GM23338 (cell line): Measurements from ENCODE around the gene TRPM2. TPM values are rescaled to one million over a fixed set of nuclear protein-coding genes. Genes with fewer than 3 reads are reported as not detected.

ENCODE experiments used
- ATAC-seq: fragments of 200-7000 bp; cut with Tn5 transposase; 3 replicates; pipeline ENCODE4 v1.9.1; 2020
- DNase-seq: peaks from one replicate; pipeline ENCODE4 v3.0.0-alpha.2; 2015; ENCODE audit warnings: low spot score
- H2AFZ ChIP-seq: fragments of 200-600 bp; sonication (generic); 2 replicates; pipeline ENCODE4 v1.8.0; 2016; ENCODE audit warnings: antibody characterized with exemption, mild to moderate bottlenecking, moderate library complexity
- H3F3A ChIP-seq: fragments of 200-600 bp; sonication (generic); replicated peaks from 2 replicates; pipeline ENCODE4 v1.8.0; 2017; ENCODE audit warnings: antibody characterized with exemption, mixed run types, low read depth
- H3K27ac ChIP-seq: fragments of 200-600 bp; sonication (generic); 2 replicates; pipeline ENCODE4 v1.6.1; 2016; ENCODE audit warnings: low read depth
- H3K27me3 ChIP-seq: fragments of 200-600 bp; sonication (generic); 2 replicates; pipeline ENCODE4 v1.8.0; 2016; ENCODE audit warnings: mild to moderate bottlenecking, mixed run types, moderate library complexity; ENCODE audit not compliant: insufficient read depth
- H3K36me3 ChIP-seq: fragments of 200-600 bp; sonication (generic); 2 replicates; pipeline ENCODE4 v1.8.0; 2016; ENCODE audit warnings: mild to moderate bottlenecking; ENCODE audit not compliant: insufficient read depth
- H3K4me1 ChIP-seq: fragments of 200-600 bp; sonication (generic); 2 replicates; pipeline ENCODE4 v1.8.0; 2016; ENCODE audit warnings: mild to moderate bottlenecking, moderate library complexity; ENCODE audit not compliant: insufficient read depth
- H3K4me2 ChIP-seq: fragments of 200-600 bp; sonication (generic); 2 replicates; pipeline ENCODE4 v1.7.1; 2017; ENCODE audit warnings: mixed run types
- H3K4me3 ChIP-seq: fragments of 200-600 bp; sonication (generic); 2 replicates; pipeline ENCODE4 v1.6.1; 2016; ENCODE audit warnings: mixed run types
- H3K79me2 ChIP-seq: fragments of 200-600 bp; sonication (generic); replicated peaks from 2 replicates; pipeline ENCODE4 v1.8.0; 2017; ENCODE audit warnings: mild to moderate bottlenecking; ENCODE audit not compliant: insufficient read depth
- H3K9me2 ChIP-seq: fragments of 200-600 bp; sonication (generic); 2 replicates; pipeline ENCODE4 v1.8.0; 2017; ENCODE audit not compliant: insufficient read depth
- H4K20me1 ChIP-seq: fragments of 200-600 bp; sonication (generic); replicated peaks from 2 replicates; pipeline ENCODE4 v1.8.0; 2017; ENCODE audit warnings: mild to moderate bottlenecking; ENCODE audit not compliant: insufficient read depth
- H3K27ac Mint-ChIP-seq: 2 replicates; pipeline ENCODE4 v1.8.0; 2020; ENCODE audit warnings: inconsistent platforms, mild to moderate bottlenecking, moderate library complexity, mixed read lengths
- H3K27me3 Mint-ChIP-seq: 3 replicates; pipeline ENCODE4 v1.8.0; 2022; ENCODE audit warnings: low read depth, mild to moderate bottlenecking, moderate library complexity, mixed read lengths, inconsistent platforms; ENCODE audit not compliant: insufficient read depth, poor library complexity
- H3K36me3 Mint-ChIP-seq: 3 replicates; pipeline ENCODE4 v1.8.0; 2021; ENCODE audit warnings: low read depth, mild to moderate bottlenecking, inconsistent platforms, moderate library complexity, mixed read lengths
- H3K4me1 Mint-ChIP-seq: 3 replicates; pipeline ENCODE4 v1.8.0; 2020; ENCODE audit warnings: mild to moderate bottlenecking, inconsistent platforms, mixed read lengths
- H3K4me3 Mint-ChIP-seq: 3 replicates; pipeline ENCODE4 v1.8.0; 2021; ENCODE audit warnings: moderate library complexity, mild to moderate bottlenecking, inconsistent platforms, mixed read lengths
- H3K9me3 Mint-ChIP-seq: 3 replicates; pipeline ENCODE4 v1.8.0; 2020; ENCODE audit warnings: moderate library complexity, mild to moderate bottlenecking, inconsistent platforms, mixed read lengths
- CREB1 ChIP-seq: fragments of 250-450 bp; sonication (Bioruptor Pico); IDR thresholded peaks from 2 replicates; pipeline ENCODE4 v1.5.0; 2020; ENCODE audit warnings: low read depth, mild to moderate bottlenecking, moderate library complexity
- EZH2 ChIP-seq: fragments of 200-600 bp; sonication (generic); IDR thresholded peaks from one replicate; pipeline ENCODE4 v1.8.0; 2017; ENCODE audit warnings: antibody characterized with exemption, mild to moderate bottlenecking, low read depth; ENCODE audit not compliant: unreplicated experiment
- EZH2phosphoT487 ChIP-seq: fragments of 200-600 bp; sonication (generic); IDR thresholded peaks from one replicate; pipeline ENCODE4 v1.8.1; 2018; ENCODE audit warnings: antibody characterized with exemption; ENCODE audit not compliant: unreplicated experiment
- JUNB ChIP-seq: IDR thresholded peaks from one replicate; pipeline ENCODE4 v1.6.1; 2016; ENCODE audit warnings: antibody characterized with exemption; ENCODE audit not compliant: unreplicated experiment
- NANOG ChIP-seq: IDR thresholded peaks from 2 replicates; pipeline ENCODE4 v1.6.1; 2016; ENCODE audit warnings: antibody characterized with exemption, borderline replicate concordance
- POLR2AphosphoS5 ChIP-seq: IDR thresholded peaks from 2 replicates; pipeline ENCODE4 v1.6.1; 2016; ENCODE audit warnings: antibody characterized with exemption, low read depth
- STAT1 ChIP-seq: IDR thresholded peaks from one replicate; pipeline ENCODE4 v1.6.1; 2016; ENCODE audit warnings: antibody characterized with exemption; ENCODE audit not compliant: unreplicated experiment
- ZNF114 ChIP-seq: fragments of 250-450 bp; sonication (Bioruptor Pico); IDR thresholded peaks from 2 replicates; pipeline ENCODE4 v1.5.0; 2020; ENCODE audit warnings: mild to moderate bottlenecking, moderate library complexity
- ZNF331 ChIP-seq: fragments of 250-450 bp; sonication (Bioruptor Pico); IDR thresholded peaks from 2 replicates; pipeline ENCODE4 v1.5.0; 2020; ENCODE audit warnings: low read depth, mild to moderate bottlenecking, moderate library complexity
- polyA plus RNA-seq: library from polyadenylated mRNA; unstranded; fragments of >200 nt; fragmentation: Nextera tagmentation; extraction: Ambion mirVana; gene quantifications from 2 replicates; pipeline ENCODE4 v1.2.1, GENCODE V29; 2016
- total RNA-seq: library from RNA; depleted of rRNA; stranded (reverse); fragments of >200 nt; shearing (Covaris generic); gene quantifications from 2 replicates; pipeline ENCODE4 v1.2.3, GENCODE V29; 2014
- TF ChIP-seq, protein P1 (sequence below), 2 experiments: fragments of 200-600 bp in 1 of 2; sonication (generic) in 1 of 2; conservative IDR thresholded peaks; 2 replicates each; pipeline versions ENCODE4 v1.5.1 to v1.6.1; 2016 to 2017; ENCODE audit warnings: antibody characterized with exemption in 2 of 2, low read depth in 2 of 2, mild to moderate bottlenecking in 2 of 2, moderate library complexity in 1 of 2
- TF ChIP-seq, protein P2 (sequence below): IDR thresholded peaks from one replicate; pipeline ENCODE4 v1.6.1; 2018; ENCODE audit warnings: antibody characterized with exemption; ENCODE audit not compliant: unreplicated experiment
- TF ChIP-seq, protein P3 (sequence below): IDR thresholded peaks from 2 replicates; pipeline ENCODE4 v1.6.1; 2016; ENCODE audit warnings: antibody characterized with exemption
- TF ChIP-seq, protein P4 (sequence below): fragments of 250-450 bp; sonication (Bioruptor Pico); IDR thresholded peaks from 2 replicates; pipeline ENCODE4 v1.5.0; 2020; ENCODE audit warnings: mild to moderate bottlenecking, moderate library complexity

The TRPM2 gene
- total and polyA plus RNA-seq, 2 experiments from 2014 or later, result 0.53 to 0.83 TPM

DNA sequence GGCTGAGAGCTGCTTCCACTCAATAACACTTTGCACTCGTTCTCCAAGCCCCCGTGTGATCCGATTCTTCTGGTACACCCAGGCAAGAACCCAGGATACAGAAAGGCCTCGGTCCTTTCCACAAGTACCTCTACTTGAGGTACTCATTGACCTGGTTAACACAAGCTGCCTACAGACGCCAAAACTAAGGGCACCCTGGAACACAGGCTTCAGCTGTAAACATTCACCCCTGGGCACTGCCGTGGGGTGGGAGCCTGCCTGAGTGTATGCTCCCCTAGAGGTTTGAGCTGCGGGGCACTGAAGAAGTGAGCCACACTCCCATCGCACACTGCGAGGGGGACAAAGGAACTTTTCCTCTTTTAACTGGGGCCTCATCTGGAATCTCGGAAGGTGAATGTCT, 132.4 kb downstream of the TRPM2 start:
- Mint-ChIP-seq H3K4me1 (peaks cover 14% of the 10 kb centered on the region), H3K27me3 (peaks cover 4% of the 10 kb centered on the region), H3K36me3 (peaks cover 13% of the 10 kb centered on the region; the same call in 2 of the 3 replicates), H3K9me3 (peaks cover 13% of the 10 kb centered on the region; the same call in 2 of the 3 replicates), H3K4me3 (peak overlapping the region; percentile 72), H3K27ac (no peak overlapping the region)
- Histone ChIP-seq H3K36me3 (no peaks in the 10 kb centered on the region), H3K4me3 (peak overlapping the region; percentile 69), H3K4me1 (peaks cover 6% of the 10 kb centered on the region; the same call in 1 of the 2 replicates), H3K9me2 (no peaks in the 10 kb centered on the region), H2AFZ (peak overlapping the region; percentile 80; the same call in 1 of the 2 replicates), H3K4me2 (peak overlapping the region; percentile 84), H3K27ac (no peak overlapping the region), H3K27me3 (no peaks in the 10 kb centered on the region), H4K20me1 (no peaks in the 10 kb centered on the region; the same call in 1 of the 2 replicates), H3K79me2 (peaks cover 24% of the 10 kb centered on the region), H3F3A (no peaks in the 10 kb centered on the region)
- DNase-seq (no peak), ATAC-seq (peak; percentile 11; the same call in 2 of the 3 replicates)
- TF ChIP-seq, protein P1, sequence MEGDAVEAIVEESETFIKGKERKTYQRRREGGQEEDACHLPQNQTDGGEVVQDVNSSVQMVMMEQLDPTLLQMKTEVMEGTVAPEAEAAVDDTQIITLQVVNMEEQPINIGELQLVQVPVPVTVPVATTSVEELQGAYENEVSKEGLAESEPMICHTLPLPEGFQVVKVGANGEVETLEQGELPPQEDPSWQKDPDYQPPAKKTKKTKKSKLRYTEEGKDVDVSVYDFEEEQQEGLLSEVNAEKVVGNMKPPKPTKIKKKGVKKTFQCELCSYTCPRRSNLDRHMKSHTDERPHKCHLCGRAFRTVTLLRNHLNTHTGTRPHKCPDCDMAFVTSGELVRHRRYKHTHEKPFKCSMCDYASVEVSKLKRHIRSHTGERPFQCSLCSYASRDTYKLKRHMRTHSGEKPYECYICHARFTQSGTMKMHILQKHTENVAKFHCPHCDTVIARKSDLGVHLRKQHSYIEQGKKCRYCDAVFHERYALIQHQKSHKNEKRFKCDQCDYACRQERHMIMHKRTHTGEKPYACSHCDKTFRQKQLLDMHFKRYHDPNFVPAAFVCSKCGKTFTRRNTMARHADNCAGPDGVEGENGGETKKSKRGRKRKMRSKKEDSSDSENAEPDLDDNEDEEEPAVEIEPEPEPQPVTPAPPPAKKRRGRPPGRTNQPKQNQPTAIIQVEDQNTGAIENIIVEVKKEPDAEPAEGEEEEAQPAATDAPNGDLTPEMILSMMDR (conservative IDR thresholded peaks at IDR 0.05; ENCODE audit: low read depth in 2 of 2), result no peak
- TF ChIP-seq, protein P2, sequence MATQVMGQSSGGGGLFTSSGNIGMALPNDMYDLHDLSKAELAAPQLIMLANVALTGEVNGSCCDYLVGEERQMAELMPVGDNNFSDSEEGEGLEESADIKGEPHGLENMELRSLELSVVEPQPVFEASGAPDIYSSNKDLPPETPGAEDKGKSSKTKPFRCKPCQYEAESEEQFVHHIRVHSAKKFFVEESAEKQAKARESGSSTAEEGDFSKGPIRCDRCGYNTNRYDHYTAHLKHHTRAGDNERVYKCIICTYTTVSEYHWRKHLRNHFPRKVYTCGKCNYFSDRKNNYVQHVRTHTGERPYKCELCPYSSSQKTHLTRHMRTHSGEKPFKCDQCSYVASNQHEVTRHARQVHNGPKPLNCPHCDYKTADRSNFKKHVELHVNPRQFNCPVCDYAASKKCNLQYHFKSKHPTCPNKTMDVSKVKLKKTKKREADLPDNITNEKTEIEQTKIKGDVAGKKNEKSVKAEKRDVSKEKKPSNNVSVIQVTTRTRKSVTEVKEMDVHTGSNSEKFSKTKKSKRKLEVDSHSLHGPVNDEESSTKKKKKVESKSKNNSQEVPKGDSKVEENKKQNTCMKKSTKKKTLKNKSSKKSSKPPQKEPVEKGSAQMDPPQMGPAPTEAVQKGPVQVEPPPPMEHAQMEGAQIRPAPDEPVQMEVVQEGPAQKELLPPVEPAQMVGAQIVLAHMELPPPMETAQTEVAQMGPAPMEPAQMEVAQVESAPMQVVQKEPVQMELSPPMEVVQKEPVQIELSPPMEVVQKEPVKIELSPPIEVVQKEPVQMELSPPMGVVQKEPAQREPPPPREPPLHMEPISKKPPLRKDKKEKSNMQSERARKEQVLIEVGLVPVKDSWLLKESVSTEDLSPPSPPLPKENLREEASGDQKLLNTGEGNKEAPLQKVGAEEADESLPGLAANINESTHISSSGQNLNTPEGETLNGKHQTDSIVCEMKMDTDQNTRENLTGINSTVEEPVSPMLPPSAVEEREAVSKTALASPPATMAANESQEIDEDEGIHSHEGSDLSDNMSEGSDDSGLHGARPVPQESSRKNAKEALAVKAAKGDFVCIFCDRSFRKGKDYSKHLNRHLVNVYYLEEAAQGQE, result no peak
- TF ChIP-seq EZH2phosphoT487 (no peak), ZNF331 (CRISPR knock-in tag) (no peak), CREB1 (CRISPR knock-in tag) (no peak), ZNF114 (no peak), POLR2AphosphoS5 (no peak), EZH2 (no peak), NANOG (no peak), STAT1 (no peak), JUNB (no peak)
- TF ChIP-seq, protein P3, sequence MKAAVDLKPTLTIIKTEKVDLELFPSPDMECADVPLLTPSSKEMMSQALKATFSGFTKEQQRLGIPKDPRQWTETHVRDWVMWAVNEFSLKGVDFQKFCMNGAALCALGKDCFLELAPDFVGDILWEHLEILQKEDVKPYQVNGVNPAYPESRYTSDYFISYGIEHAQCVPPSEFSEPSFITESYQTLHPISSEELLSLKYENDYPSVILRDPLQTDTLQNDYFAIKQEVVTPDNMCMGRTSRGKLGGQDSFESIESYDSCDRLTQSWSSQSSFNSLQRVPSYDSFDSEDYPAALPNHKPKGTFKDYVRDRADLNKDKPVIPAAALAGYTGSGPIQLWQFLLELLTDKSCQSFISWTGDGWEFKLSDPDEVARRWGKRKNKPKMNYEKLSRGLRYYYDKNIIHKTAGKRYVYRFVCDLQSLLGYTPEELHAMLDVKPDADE, result no peak
- TF ChIP-seq, protein P4, sequence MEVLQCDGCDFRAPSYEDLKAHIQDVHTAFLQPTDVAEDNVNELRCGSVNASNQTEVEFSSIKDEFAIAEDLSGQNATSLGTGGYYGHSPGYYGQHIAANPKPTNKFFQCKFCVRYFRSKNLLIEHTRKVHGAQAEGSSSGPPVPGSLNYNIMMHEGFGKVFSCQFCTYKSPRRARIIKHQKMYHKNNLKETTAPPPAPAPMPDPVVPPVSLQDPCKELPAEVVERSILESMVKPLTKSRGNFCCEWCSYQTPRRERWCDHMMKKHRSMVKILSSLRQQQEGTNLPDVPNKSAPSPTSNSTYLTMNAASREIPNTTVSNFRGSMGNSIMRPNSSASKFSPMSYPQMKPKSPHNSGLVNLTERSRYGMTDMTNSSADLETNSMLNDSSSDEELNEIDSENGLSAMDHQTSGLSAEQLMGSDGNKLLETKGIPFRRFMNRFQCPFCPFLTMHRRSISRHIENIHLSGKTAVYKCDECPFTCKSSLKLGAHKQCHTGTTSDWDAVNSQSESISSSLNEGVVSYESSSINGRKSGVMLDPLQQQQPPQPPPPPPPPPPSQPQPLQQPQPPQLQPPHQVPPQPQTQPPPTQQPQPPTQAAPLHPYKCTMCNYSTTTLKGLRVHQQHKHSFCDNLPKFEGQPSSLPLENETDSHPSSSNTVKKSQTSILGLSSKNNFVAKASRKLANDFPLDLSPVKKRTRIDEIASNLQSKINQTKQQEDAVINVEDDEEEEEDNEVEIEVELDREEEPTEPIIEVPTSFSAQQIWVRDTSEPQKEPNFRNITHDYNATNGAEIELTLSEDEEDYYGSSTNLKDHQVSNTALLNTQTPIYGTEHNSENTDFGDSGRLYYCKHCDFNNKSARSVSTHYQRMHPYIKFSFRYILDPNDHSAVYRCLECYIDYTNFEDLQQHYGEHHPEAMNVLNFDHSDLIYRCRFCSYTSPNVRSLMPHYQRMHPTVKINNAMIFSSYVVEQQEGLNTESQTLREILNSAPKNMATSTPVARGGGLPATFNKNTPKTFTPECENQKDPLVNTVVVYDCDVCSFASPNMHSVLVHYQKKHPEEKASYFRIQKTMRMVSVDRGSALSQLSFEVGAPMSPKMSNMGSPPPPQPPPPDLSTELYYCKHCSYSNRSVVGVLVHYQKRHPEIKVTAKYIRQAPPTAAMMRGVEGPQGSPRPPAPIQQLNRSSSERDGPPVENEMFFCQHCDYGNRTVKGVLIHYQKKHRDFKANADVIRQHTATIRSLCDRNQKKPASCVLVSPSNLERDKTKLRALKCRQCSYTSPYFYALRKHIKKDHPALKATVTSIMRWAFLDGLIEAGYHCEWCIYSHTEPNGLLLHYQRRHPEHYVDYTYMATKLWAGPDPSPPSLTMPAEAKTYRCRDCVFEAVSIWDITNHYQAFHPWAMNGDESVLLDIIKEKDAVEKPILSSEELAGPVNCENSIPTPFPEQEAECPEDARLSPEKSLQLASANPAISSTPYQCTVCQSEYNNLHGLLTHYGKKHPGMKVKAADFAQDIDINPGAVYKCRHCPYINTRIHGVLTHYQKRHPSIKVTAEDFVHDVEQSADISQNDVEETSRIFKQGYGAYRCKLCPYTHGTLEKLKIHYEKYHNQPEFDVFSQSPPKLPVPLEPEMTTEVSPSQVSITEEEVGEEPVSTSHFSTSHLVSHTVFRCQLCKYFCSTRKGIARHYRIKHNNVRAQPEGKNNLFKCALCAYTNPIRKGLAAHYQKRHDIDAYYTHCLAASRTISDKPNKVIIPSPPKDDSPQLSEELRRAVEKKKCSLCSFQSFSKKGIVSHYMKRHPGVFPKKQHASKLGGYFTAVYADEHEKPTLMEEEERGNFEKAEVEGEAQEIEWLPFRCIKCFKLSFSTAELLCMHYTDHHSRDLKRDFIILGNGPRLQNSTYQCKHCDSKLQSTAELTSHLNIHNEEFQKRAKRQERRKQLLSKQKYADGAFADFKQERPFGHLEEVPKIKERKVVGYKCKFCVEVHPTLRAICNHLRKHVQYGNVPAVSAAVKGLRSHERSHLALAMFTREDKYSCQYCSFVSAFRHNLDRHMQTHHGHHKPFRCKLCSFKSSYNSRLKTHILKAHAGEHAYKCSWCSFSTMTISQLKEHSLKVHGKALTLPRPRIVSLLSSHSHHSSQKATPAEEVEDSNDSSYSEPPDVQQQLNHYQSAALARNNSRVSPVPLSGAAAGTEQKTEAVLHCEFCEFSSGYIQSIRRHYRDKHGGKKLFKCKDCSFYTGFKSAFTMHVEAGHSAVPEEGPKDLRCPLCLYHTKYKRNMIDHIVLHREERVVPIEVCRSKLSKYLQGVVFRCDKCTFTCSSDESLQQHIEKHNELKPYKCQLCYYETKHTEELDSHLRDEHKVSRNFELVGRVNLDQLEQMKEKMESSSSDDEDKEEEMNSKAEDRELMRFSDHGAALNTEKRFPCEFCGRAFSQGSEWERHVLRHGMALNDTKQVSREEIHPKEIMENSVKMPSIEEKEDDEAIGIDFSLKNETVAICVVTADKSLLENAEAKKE (CRISPR knock-in tag), result no peak
